ENCODE data around the gene PPP1R37. TPM values are rescaled to one million over a fixed set of nuclear protein-coding genes. Genes with fewer than 3 reads are reported as not detected.

The PPP1R37 gene
- total RNA-seq, 2 donors from 2014 or later: 21.7 to 22.9 TPM

- Histone ChIP-seq H3K27ac (no peak overlapping the region), H3K27me3 (no peaks in the 10 kb centered on the region), H3K9me3 (no peaks in the 10 kb centered on the region), H3K36me3 (no peaks in the 10 kb centered on the region), H3K4me3 (no peak overlapping the region), H3K4me1 (peaks cover 0 to 34% of the 10 kb centered on the region in 2 donors)
- TF ChIP-seq CTCF (IDR thresholded peaks at IDR 0.05): no peak
- DNase-seq (ENCODE audit: low spot score): no peak
Measured at GRCh38 chr19:45168767-45169351, 75.9 kb downstream of the PPP1R37 start.

- H3K27me3 ChIP-seq: no peaks in the 10 kb centered on the region
- H3K4me1 ChIP-seq: peaks cover 0 to 28% of the 10 kb centered on the region in 2 donors
- TF ChIP-seq CTCF (IDR thresholded peaks at IDR 0.05): no peak
- H3K9me3 ChIP-seq: no peaks in the 10 kb centered on the region
- H3K36me3 ChIP-seq: no peaks in the 10 kb centered on the region
- H3K27ac ChIP-seq: no peak overlapping the region
- DNase-seq (ENCODE audit: low spot score): no peak
- H3K4me3 ChIP-seq: no peak overlapping the region
Measured at GRCh38 chr19:45169602-45170001, 76.6 kb downstream of the PPP1R37 start.

GRCh38 chr19:45170146-45171106 is 77.4 kb downstream of the PPP1R37 start:
- Histone ChIP-seq H3K9me3 (no peaks in the 10 kb centered on the region), H3K27me3 (no peaks in the 10 kb centered on the region), H3K4me1 (peaks cover 0 to 21% of the 10 kb centered on the region in 2 donors), H3K27ac (no peak overlapping the region), H3K4me3 (no peak overlapping the region), H3K36me3 (no peaks in the 10 kb centered on the region)
- DNase-seq (ENCODE audit: low spot score): no peak
- TF ChIP-seq CTCF (IDR thresholded peaks at IDR 0.05): no peak

- Histone ChIP-seq H3K27ac (peak overlapping the region; percentile 16 to 29), H3K4me3 (no peak overlapping the region), H3K9me3 (no peaks in the 10 kb centered on the region), H3K36me3 (no peaks in the 10 kb centered on the region), H3K4me1 (peaks cover 0 to 18% of the 10 kb centered on the region in 2 donors), H3K27me3 (no peaks in the 10 kb centered on the region)
- DNase-seq (ENCODE audit: low spot score): no peak
- no peak for TF ChIP-seq CTCF (IDR thresholded peaks at IDR 0.05)
Measured at GRCh38 chr19:45171211-45171623, 78.2 kb downstream of the PPP1R37 start.

GRCh38 chr19:45172173-45172572 is 79.2 kb downstream of the PPP1R37 start:
- H3K36me3 ChIP-seq: no peaks in the 10 kb centered on the region
- no peaks in the 10 kb centered on the region for H3K27me3 ChIP-seq
- no peak for TF ChIP-seq CTCF (IDR thresholded peaks at IDR 0.05)
- no peak overlapping the region for H3K4me3 ChIP-seq
- peak overlapping the region in 1 of 2 donors; percentile 35 for H3K27ac ChIP-seq
- peaks cover 0 to 13% of the 10 kb centered on the region in 2 donors for H3K4me1 ChIP-seq
- H3K9me3 ChIP-seq: no peaks in the 10 kb centered on the region
- DNase-seq (ENCODE audit: low spot score): no peak

Data from right atrium auricular region (tissue), 2 donors.